Body of pancreas (tissue), 4 donors: ENCODE data around the gene ISCA2.

Experiments
- POLR2A ChIP-seq, 3 donors: fragments of 450-650 bp; IDR thresholded peaks; one replicate each; pipeline ENCODE4 v1.6.1; 2016; ENCODE audit warnings: antibody characterized with exemption in 3 of 3, mild to moderate bottlenecking in 2 of 3
- TF ChIP-seq, protein P1 (sequence below), 7 experiments: fragments of 450-650 bp in 4 of 7; fragments of 200-600 bp in 3 of 7; sonication (generic) in 3 of 7; IDR thresholded peaks; one replicate each; pipeline ENCODE4 v1.5.1; 2016 to 2019; ENCODE audit warnings: antibody characterized with exemption in 7 of 7

DNA sequence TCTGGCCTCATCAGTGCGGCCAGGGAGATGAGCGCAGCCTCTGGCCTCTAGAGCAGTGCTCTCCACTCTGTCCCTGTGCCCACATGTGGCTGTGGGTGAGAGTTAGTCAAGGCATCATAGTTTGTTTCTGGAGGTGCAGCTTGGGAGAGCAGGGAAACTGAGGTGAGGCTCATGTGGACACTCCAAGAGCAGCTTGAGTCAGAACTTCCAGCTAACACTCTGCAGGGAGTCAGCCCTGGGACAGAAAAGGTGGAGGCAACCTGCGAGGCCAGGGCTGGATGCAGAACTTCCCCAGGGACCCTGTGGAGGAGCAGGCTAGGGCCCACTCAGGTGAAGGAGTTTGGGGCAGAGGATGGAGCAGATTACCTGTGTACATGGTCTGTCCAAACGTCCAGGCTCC is 10.8 kb downstream of the ISCA2 start:
- TF ChIP-seq, protein P1, sequence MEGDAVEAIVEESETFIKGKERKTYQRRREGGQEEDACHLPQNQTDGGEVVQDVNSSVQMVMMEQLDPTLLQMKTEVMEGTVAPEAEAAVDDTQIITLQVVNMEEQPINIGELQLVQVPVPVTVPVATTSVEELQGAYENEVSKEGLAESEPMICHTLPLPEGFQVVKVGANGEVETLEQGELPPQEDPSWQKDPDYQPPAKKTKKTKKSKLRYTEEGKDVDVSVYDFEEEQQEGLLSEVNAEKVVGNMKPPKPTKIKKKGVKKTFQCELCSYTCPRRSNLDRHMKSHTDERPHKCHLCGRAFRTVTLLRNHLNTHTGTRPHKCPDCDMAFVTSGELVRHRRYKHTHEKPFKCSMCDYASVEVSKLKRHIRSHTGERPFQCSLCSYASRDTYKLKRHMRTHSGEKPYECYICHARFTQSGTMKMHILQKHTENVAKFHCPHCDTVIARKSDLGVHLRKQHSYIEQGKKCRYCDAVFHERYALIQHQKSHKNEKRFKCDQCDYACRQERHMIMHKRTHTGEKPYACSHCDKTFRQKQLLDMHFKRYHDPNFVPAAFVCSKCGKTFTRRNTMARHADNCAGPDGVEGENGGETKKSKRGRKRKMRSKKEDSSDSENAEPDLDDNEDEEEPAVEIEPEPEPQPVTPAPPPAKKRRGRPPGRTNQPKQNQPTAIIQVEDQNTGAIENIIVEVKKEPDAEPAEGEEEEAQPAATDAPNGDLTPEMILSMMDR (IDR thresholded peaks at IDR 0.05): no peak
- TF ChIP-seq POLR2A (IDR thresholded peaks at IDR 0.05): no peak
